Heart left ventricle (tissue), 16 donors: ENCODE results near the gene WNT8B. TPM values are rescaled to one million over a fixed set of nuclear protein-coding genes. Genes with fewer than 3 reads are reported as not detected.

Experiments used
- ATAC-seq, 4 donors: fragments of 200-7000 bp; cut with Tn5 transposase; one replicate each; pipeline ENCODE4 v1.9.1; 2020 to 2022; ENCODE audit warnings: moderate library complexity in 4 of 4, mild to moderate bottlenecking in 3 of 4, moderate number of reproducible peaks in 1 of 4
- DNase-seq, 5 donors: peaks; one replicate each; pipeline ENCODE4 v3.0.0-alpha.2; 2020
- H3K27ac ChIP-seq, 12 donors: fragments of 200-600 bp; sonication (generic) in 4 of 12; one replicate each; pipeline versions ENCODE4 v1.5.0 to v1.8.0; 2016 to 2022; ENCODE audit warnings: mild to moderate bottlenecking in 2 of 12
- H3K27me3 ChIP-seq, 9 donors: fragments of 200-600 bp; sonication (generic) in 2 of 9; one replicate each; pipeline versions ENCODE4 v1.5.1 to v1.8.0; 2016 to 2022; ENCODE audit warnings: mild to moderate bottlenecking in 3 of 9
- H3K36me3 ChIP-seq, 9 donors: fragments of 200-600 bp; sonication (generic) in 2 of 9; one replicate each; pipeline versions ENCODE4 v1.5.0 to v1.8.0; 2018 to 2022; ENCODE audit warnings: mild to moderate bottlenecking in 2 of 9
- H3K4me1 ChIP-seq, 12 donors: fragments of 200-600 bp; sonication (generic) in 4 of 12; one replicate each; pipeline versions ENCODE4 v1.5.0 to v1.8.0; 2016 to 2022; ENCODE audit warnings: mild to moderate bottlenecking in 3 of 12
- H3K4me3 ChIP-seq, 12 donors: fragments of 200-600 bp; sonication (generic) in 4 of 12; one replicate each; pipeline versions ENCODE4 v1.5.0 to v1.8.0; 2017 to 2022; ENCODE audit warnings: mild to moderate bottlenecking in 9 of 12, moderate library complexity in 4 of 12
- H3K9me3 ChIP-seq, 12 donors: fragments of 200-600 bp; sonication (generic) in 4 of 12; one replicate each; pipeline versions ENCODE4 v1.5.0 to v1.8.0; 2016 to 2022; ENCODE audit warnings: mild to moderate bottlenecking in 1 of 12
- CTCF ChIP-seq, 12 donors: fragments of 200-600 bp; sonication (generic) in 4 of 12; IDR thresholded peaks; one replicate each; pipeline versions ENCODE4 v1.5.0 to v1.8.0; 2018 to 2022; ENCODE audit warnings: antibody characterized with exemption in 12 of 12, mild to moderate bottlenecking in 5 of 12
- POLR2A ChIP-seq, 2 donors: fragments of 450-650 bp; IDR thresholded peaks; one replicate each; pipeline ENCODE4 v1.6.1; 2017; ENCODE audit warnings: antibody characterized with exemption in 2 of 2, mild to moderate bottlenecking in 2 of 2, moderate library complexity in 2 of 2
- WGBS, 4 donors: extraction: QIAGEN DNeasy Blood & Tissue Kit in 2 of 4; methylation state at CpG; one replicate each; pipeline versions ENCODE4 v1.1.5 to v1.1.7; 2013 to 2018; 5-methylcytosine and 5-hydroxymethylcytosine counted together
- intact Hi-C, 10 donors: fragments of 100-400 bp; cut with DNase I; formaldehyde crosslinking; loops; one replicate each; pipeline versions ENCODE4 v1.11.1 to v1.14.2; 2022
- long read RNA-seq, 3 donors: library from polyadenylated mRNA; unstranded; transcript quantifications; one replicate each; pipeline ENCODE4 v2.0.0, GENCODE V29; 2020 to 2021
- polyA plus RNA-seq, 2 donors: library from polyadenylated mRNA; stranded (reverse); fragments of 200-250 nt; gene quantifications; one replicate each; pipeline ENCODE4 v1.2.3, GENCODE V29; 2013
- total RNA-seq, 9 donors: library from RNA; depleted of rRNA in 2 of 9; stranded (reverse); fragments of >200 nt in 2 of 9; fragmentation: NEBNext Ultra II Directional in 3 of 9; extraction: Animal tissue kit (Norgen Biotek cat#: 25700) in 3 of 9; gene quantifications; one replicate each; pipeline versions ENCODE4 v1.1.0 to v1.2.4, GENCODE V29; 2016 to 2023
- donor health status: ischemic (EF 13 %, LVEDD 7.1; RV severe dilation, severe dysfunction).
- donor health status: healthy with polysubstance abuse.
- donor health status: DM: no; HTN: yes; CAD: no.
- donor health status: DM: no; HTN: no; CAD: no.
- donor health status: ischemic (EF 25% LVEDD 6.9; RV normal size, moderate dysfunction).
- donor health status: ischemic (EF 25% LVEDD 5.7; RV mildly dilated, moderate dysfunction).
- donor health status: healthy.
- donor health status: DM: yes; HTN: yes; CAD: no.
- donor health status: ischemic (EF 35%, LVEDD 5.7; RV mildly dilated, moderate dysfunction).
- donor health status: nonischemic (EF 11% LVEDD 7.7; RV severe dilation, severe dysfunction).
- donor health status: DM: yes; HTN: yes; CAD: no.
- donor health status: PGD.
- donor health status: ischemic (EF 29% LVEDD 5.4; RV normal size, mild dysfunction).
- donor health status: nonischemic (EF 23%, LVEDD 6.1; RV moderate dilation, normal function).

Gene WNT8B
- total RNA-seq (not detected), polyA plus RNA-seq (not detected)
- long read RNA-seq, donor 1 = 0 reads
- long read RNA-seq, donor 2 = 0 reads
- long read RNA-seq, donor 3 = 0 reads

DNA sequence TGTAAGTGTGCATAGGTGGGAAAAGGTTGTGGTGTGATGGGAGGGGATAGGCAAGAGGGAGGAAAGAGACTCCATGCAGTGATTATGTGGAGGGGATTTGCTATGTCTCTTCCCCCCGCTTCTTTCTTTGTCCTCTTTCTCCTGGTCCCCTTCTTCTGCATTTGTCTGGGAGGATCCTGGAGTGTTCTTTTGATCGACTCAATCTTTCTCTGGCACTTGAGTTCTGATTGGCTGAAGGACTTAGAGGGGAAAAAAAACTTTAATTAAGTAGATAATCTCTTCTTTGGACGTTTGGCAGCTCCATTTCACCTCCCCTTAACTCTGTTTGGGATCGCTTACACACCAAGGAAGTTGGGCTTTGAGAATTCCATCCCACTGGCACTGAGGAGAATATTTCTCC, at the start of gene WNT8B:
Gene WNT8B, plus strand, starts transcription at position 301 of the 400 bp plus-strand sequence. CDS start 160 bp downstream, outside the sequence.
- WGBS, 4 donors = 46 to 53% (median 49%) methylated on average over 4 of the region's 4 CpGs
- no peak for DNase-seq
- no peak within 1 kb of the TSS for H3K27ac ChIP-seq
- peaks cover 0 to 13% (median 0%) of the 10 kb centered on the region in 9 donors for H3K27me3 ChIP-seq
- no peaks in the 10 kb centered on the region for H3K36me3 ChIP-seq
- no peaks in the 10 kb centered on the region for H3K9me3 ChIP-seq
- intact Hi-C loops = no loop called here
- TF ChIP-seq POLR2A (IDR thresholded peaks at IDR 0.05) (no peak), CTCF (IDR thresholded peaks at IDR 0.05) (no peak)
- H3K4me1 ChIP-seq = no peaks in the 10 kb centered on the region
- no peak within 1 kb of the TSS for H3K4me3 ChIP-seq
- no peak for ATAC-seq

DNA sequence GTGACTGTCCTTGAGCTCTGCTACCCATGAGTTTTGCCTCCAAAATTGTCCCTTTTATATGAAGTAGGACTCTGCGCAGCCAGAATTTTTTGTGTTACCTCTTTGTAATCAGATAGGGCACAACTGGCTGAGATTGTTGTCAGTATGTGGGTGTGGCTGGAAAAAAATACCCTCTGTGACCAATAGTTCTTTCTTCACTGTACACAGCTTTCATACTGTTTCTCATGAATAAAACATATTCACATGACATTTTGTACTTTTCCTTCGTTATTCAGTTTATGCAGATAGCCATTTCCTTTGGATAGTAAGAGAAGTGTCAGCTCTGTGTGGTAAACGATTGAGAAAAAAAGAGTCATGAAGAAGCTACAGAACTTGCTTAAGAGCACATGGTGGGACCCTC, 49.6 kb upstream of the WNT8B start:
- no peaks in the 10 kb centered on the region for H3K4me1 ChIP-seq
- DNase-seq = no peak
- no peak overlapping the region for H3K27ac ChIP-seq
- TF ChIP-seq POLR2A (IDR thresholded peaks at IDR 0.05) (no peak), CTCF (IDR thresholded peaks at IDR 0.05) (no peak)
- no peaks in the 10 kb centered on the region for H3K27me3 ChIP-seq
- H3K9me3 ChIP-seq = peaks cover 0 to 5% (median 0%) of the 10 kb centered on the region in 12 donors
- no peaks in the 10 kb centered on the region for H3K36me3 ChIP-seq
- H3K4me3 ChIP-seq = no peak overlapping the region
- ATAC-seq = no peak
- intact Hi-C loops = no loop called here
- WGBS, 4 donors = 74 to 77% (median 76%) methylated on average over 3 of the region's 3 CpGs

DNA sequence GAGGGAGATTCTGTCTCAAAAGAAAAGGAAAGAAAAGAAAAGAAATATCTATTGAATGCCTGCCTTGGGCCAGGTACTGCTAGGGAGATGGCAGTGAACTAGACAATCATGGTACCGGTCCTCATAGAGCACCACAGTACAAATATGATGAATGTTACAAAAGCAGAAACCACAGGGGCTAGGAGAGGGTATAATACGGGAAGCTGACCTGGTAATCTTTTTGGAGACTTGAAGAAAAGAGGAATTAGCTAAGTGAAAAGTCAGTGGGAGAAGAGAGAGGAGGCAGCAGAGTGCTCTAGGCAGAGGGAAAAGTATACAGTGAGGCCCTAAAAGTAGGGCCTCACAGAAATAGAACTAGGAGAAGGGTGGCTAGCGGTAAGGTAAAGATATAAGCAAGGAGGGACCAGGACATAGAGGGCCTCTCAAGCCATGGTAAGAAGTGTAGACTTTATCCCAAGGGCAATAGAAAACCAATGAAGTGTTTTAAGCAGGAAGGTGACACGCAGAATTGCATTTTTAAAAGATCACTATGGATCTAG, 42.8 kb upstream of the WNT8B start:
- WGBS, 4 donors = 82 to 90% (median 86%) methylated on average over 4 of the region's 4 CpGs
- TF ChIP-seq CTCF (IDR thresholded peaks at IDR 0.05) = no peak
- no peak for TF ChIP-seq POLR2A (IDR thresholded peaks at IDR 0.05)
- H3K4me3 ChIP-seq = no peak overlapping the region
- H3K4me1 ChIP-seq = no peaks in the 10 kb centered on the region
- intact Hi-C loops = no loop called here
- no peaks in the 10 kb centered on the region for H3K36me3 ChIP-seq
- H3K9me3 ChIP-seq = no peaks in the 10 kb centered on the region
- no peak overlapping the region for H3K27ac ChIP-seq
- H3K27me3 ChIP-seq = peaks cover 0 to 3% (median 0%) of the 10 kb centered on the region in 9 donors
- ATAC-seq = no peak
- DNase-seq = no peak

GRCh38 chr10:100427374-100427773, 35.4 kb upstream of the WNT8B start:
- intact Hi-C loops = no loop called here
- Histone ChIP-seq H3K27ac (no peak overlapping the region), H3K4me1 (no peaks in the 10 kb centered on the region), H3K9me3 (no peaks in the 10 kb centered on the region), H3K36me3 (no peaks in the 10 kb centered on the region), H3K4me3 (no peak overlapping the region), H3K27me3 (peaks cover 0 to 4% (median 0%) of the 10 kb centered on the region in 9 donors)
- DNase-seq (no peak), ATAC-seq (no peak)
- TF ChIP-seq POLR2A (IDR thresholded peaks at IDR 0.05) (no peak), CTCF (IDR thresholded peaks at IDR 0.05) (no peak)
- WGBS, 4 donors = 95 to 100% (median 99%) methylated on average over 2 of the region's 2 CpGs
